ENCODE results near the gene AAMDC. TPM values are rescaled to one million over a fixed set of nuclear protein-coding genes. Genes with fewer than 3 reads are reported as not detected.

The AAMDC gene
- total RNA-seq, 1 experiment from 2014 or later = 15.7 TPM

- CTCF ChIA-PET = no interaction called here
- H3K4me3 ChIP-seq (ENCODE audit: low read depth, low read length, poor library complexity, severe bottlenecking) = no peak overlapping the region
- BruUV-seq (replicated peaks) = no TSS peak
- H3K36me3 ChIP-seq (ENCODE audit: insufficient read depth, low read length, poor library complexity, severe bottlenecking) = peaks cover 7% of the 10 kb centered on the region
- no peak overlapping the region for H3K27ac ChIP-seq (ENCODE audit: low read depth, low read length, poor library complexity, severe bottlenecking)
- POLR2A ChIA-PET (ENCODE audit: low non-redundant PET) = no interaction called here
- no peaks in the 10 kb centered on the region for H3K27me3 ChIP-seq (replicated peaks; ENCODE audit: insufficient read depth, low read depth, low read length, poor library complexity)
- H3K4me1 ChIP-seq (ENCODE audit: insufficient read depth, low read length, poor library complexity, severe bottlenecking) = no peaks in the 10 kb centered on the region
- H3K9me3 ChIP-seq (ENCODE audit: low read depth, low read length, poor library complexity, severe bottlenecking) = no peaks in the 10 kb centered on the region
- DNase-seq (ENCODE audit: low spot score) = no peak
- intact Hi-C loops (cut with micrococcal nuclease; ENCODE audit: unreplicated experiment) = no loop called here
- TF ChIP-seq CTCF (conservative IDR thresholded peaks at IDR 0.05; ENCODE audit: low read depth, low read length) (no peak), EZH2 (IDR thresholded peaks at IDR 0.05; ENCODE audit: borderline replicate concordance, low read depth, low read length, poor library complexity, severe bottlenecking) (no peak)
These were observed 50.9 kb downstream of the AAMDC start for GRCh38 chr11:77871855-77872254.

GRCh38 chr11:77873345-77873744, 52.4 kb downstream of the AAMDC start:
- ChIA-PET CTCF (no interaction called here), POLR2A (ENCODE audit: low non-redundant PET) (no interaction called here)
- no peak for TF ChIP-seq CTCF (conservative IDR thresholded peaks at IDR 0.05; ENCODE audit: low read depth, low read length)
- no peak for TF ChIP-seq EZH2 (IDR thresholded peaks at IDR 0.05; ENCODE audit: borderline replicate concordance, low read depth, low read length, poor library complexity, severe bottlenecking)
- intact Hi-C loops (cut with micrococcal nuclease; ENCODE audit: unreplicated experiment) = no loop called here
- Histone ChIP-seq H3K4me3 (ENCODE audit: low read depth, low read length, poor library complexity, severe bottlenecking) (no peak overlapping the region), H3K27ac (ENCODE audit: low read depth, low read length, poor library complexity, severe bottlenecking) (no peak overlapping the region), H3K27me3 (replicated peaks; ENCODE audit: insufficient read depth, low read depth, low read length, poor library complexity) (no peaks in the 10 kb centered on the region), H3K9me3 (ENCODE audit: low read depth, low read length, poor library complexity, severe bottlenecking) (no peaks in the 10 kb centered on the region), H3K4me1 (ENCODE audit: insufficient read depth, low read length, poor library complexity, severe bottlenecking) (no peaks in the 10 kb centered on the region), H3K36me3 (ENCODE audit: insufficient read depth, low read length, poor library complexity, severe bottlenecking) (peaks cover 7% of the 10 kb centered on the region)
- DNase-seq (ENCODE audit: low spot score) = no peak
- BruUV-seq (replicated peaks) = no TSS peak

- ChIA-PET POLR2A (ENCODE audit: low non-redundant PET) (no interaction called here), CTCF (interaction anchor here (0.6 kb wide), 1 partner anchor 98 kb away, joined by 6 read pairs; no protein-coding TSS in a partner anchor)
- intact Hi-C loops (cut with micrococcal nuclease; ENCODE audit: unreplicated experiment) = no loop called here
- Histone ChIP-seq H3K9me3 (ENCODE audit: low read depth, low read length, poor library complexity, severe bottlenecking) (no peaks in the 10 kb centered on the region), H3K4me3 (ENCODE audit: low read depth, low read length, poor library complexity, severe bottlenecking) (no peak overlapping the region), H3K36me3 (ENCODE audit: insufficient read depth, low read length, poor library complexity, severe bottlenecking) (peaks cover 7% of the 10 kb centered on the region), H3K27ac (ENCODE audit: low read depth, low read length, poor library complexity, severe bottlenecking) (no peak overlapping the region), H3K4me1 (ENCODE audit: insufficient read depth, low read length, poor library complexity, severe bottlenecking) (no peaks in the 10 kb centered on the region), H3K27me3 (replicated peaks; ENCODE audit: insufficient read depth, low read depth, low read length, poor library complexity) (no peaks in the 10 kb centered on the region)
- BruUV-seq (replicated peaks) = no TSS peak
- TF ChIP-seq CTCF (conservative IDR thresholded peaks at IDR 0.05; ENCODE audit: low read depth, low read length) = no peak
- no peak for TF ChIP-seq EZH2 (IDR thresholded peaks at IDR 0.05; ENCODE audit: borderline replicate concordance, low read depth, low read length, poor library complexity, severe bottlenecking)
- no peak for DNase-seq (ENCODE audit: low spot score)
These were observed 53.3 kb downstream of the AAMDC start for GRCh38 chr11:77874206-77874605.
